HG02870 (cell line): ENCODE measurements around the gene TBC1D1.

Source experiments
- ATAC-seq: cut with Tn5 transposase; IDR thresholded peaks from one replicate; pipeline ENCODE4 v1.9.1; 2021; ENCODE audit warnings: mild to moderate bottlenecking, moderate library complexity; ENCODE audit not compliant: unreplicated experiment

The TBC1D1 gene

GRCh38 chr4:38139187-38139586, 248.3 kb downstream of the TBC1D1 start:
- ATAC-seq: no peak

GRCh38 chr4:38140643-38141203, 249.8 kb downstream of the TBC1D1 start:
- no peak for ATAC-seq

GRCh38 chr4:38141808-38142500, 251.1 kb downstream of the TBC1D1 start:
- ATAC-seq: no peak

- no peak for ATAC-seq
These were observed 253.1 kb downstream of the TBC1D1 start for GRCh38 chr4:38144031-38144430.

- ATAC-seq: no peak
These were observed 254.3 kb downstream of the TBC1D1 start for GRCh38 chr4:38145033-38145678.

GRCh38 chr4:38145741-38146140, 254.9 kb downstream of the TBC1D1 start:
- ATAC-seq: no peak

GRCh38 chr4:38146383-38146782, 255.5 kb downstream of the TBC1D1 start:
- no peak for ATAC-seq

GRCh38 chr4:38149472-38149996, 258.6 kb downstream of the TBC1D1 start:
- no peak for ATAC-seq

GRCh38 chr4:38149997-38150671, 259.2 kb downstream of the TBC1D1 start:
- no peak for ATAC-seq

- no peak for ATAC-seq
These were observed 259.9 kb downstream of the TBC1D1 start for GRCh38 chr4:38150766-38151165.

- ATAC-seq: no peak
These were observed 261.0 kb downstream of the TBC1D1 start for GRCh38 chr4:38151873-38152272.

- ATAC-seq: no peak
These were observed 261.4 kb downstream of the TBC1D1 start for GRCh38 chr4:38152305-38152704.

- ATAC-seq: no peak
These were observed 262.0 kb downstream of the TBC1D1 start for GRCh38 chr4:38152721-38153386.

- no peak for ATAC-seq
These were observed 262.5 kb downstream of the TBC1D1 start for GRCh38 chr4:38153387-38153760.

GRCh38 chr4:38154252-38154651, 263.4 kb downstream of the TBC1D1 start:
- ATAC-seq: no peak

GRCh38 chr4:38154681-38155588, 264.1 kb downstream of the TBC1D1 start:
- no peak for ATAC-seq

- ATAC-seq: no peak
These were observed 264.9 kb downstream of the TBC1D1 start for GRCh38 chr4:38155589-38156294.

GRCh38 chr4:38157592-38157991, 266.7 kb downstream of the TBC1D1 start:
- no peak for ATAC-seq

GRCh38 chr4:38160487-38161207, 269.8 kb downstream of the TBC1D1 start:
- peak; percentile 95 for ATAC-seq
